ENCODE results near the gene MUC12.

DNA sequence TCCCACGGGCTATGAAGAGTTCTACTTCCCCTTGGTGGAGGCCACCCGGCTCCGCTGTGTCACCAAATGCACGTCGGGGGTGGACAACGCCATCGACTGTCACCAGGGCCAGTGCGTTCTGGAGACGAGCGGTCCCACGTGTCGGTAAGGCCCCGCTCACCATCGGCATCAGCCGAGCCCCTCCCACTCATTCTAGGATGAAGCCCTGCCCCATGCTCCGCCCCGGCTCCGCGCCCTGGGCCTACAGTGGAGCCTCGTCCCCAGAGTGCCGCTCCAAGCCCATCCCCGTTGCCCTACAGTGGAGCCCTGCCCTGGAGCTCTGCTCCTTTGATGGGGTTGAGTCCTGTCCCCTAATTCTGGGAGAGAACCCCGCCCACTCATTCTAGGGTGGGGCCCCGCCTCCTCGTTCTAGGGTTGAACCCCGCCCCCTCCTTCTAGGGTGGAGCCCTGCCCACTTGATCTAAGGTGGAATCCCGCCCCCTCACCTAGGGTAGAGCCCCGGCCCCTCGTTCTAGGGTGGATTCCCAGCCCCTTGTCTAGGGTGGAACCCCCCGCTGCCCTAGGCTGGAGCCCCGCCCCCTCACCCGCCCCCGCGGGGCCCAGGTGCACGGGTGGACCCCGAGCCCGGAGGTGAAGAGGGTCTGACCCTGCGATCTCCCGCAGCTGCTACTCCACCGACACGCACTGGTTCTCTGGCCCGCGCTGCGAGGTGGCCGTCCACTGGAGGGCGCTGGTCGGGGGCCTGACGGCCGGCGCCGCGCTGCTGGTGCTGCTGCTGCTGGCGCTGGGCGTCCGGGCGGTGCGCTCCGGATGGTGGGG lies 3.4 kb upstream of the MUC12 start:
- TF ChIP-seq, protein P1, sequence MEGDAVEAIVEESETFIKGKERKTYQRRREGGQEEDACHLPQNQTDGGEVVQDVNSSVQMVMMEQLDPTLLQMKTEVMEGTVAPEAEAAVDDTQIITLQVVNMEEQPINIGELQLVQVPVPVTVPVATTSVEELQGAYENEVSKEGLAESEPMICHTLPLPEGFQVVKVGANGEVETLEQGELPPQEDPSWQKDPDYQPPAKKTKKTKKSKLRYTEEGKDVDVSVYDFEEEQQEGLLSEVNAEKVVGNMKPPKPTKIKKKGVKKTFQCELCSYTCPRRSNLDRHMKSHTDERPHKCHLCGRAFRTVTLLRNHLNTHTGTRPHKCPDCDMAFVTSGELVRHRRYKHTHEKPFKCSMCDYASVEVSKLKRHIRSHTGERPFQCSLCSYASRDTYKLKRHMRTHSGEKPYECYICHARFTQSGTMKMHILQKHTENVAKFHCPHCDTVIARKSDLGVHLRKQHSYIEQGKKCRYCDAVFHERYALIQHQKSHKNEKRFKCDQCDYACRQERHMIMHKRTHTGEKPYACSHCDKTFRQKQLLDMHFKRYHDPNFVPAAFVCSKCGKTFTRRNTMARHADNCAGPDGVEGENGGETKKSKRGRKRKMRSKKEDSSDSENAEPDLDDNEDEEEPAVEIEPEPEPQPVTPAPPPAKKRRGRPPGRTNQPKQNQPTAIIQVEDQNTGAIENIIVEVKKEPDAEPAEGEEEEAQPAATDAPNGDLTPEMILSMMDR (IDR thresholded peaks at IDR 0.05): peak; percentile 99
- no peak for TF ChIP-seq SIN3A (IDR thresholded peaks at IDR 0.05; ENCODE audit: borderline replicate concordance, insufficient read depth, low read depth, low read length)
- TF ChIP-seq TCF7L2 (IDR thresholded peaks at IDR 0.05; ENCODE audit: low read depth, low read length): no peak
- TF ChIP-seq, protein P2, sequence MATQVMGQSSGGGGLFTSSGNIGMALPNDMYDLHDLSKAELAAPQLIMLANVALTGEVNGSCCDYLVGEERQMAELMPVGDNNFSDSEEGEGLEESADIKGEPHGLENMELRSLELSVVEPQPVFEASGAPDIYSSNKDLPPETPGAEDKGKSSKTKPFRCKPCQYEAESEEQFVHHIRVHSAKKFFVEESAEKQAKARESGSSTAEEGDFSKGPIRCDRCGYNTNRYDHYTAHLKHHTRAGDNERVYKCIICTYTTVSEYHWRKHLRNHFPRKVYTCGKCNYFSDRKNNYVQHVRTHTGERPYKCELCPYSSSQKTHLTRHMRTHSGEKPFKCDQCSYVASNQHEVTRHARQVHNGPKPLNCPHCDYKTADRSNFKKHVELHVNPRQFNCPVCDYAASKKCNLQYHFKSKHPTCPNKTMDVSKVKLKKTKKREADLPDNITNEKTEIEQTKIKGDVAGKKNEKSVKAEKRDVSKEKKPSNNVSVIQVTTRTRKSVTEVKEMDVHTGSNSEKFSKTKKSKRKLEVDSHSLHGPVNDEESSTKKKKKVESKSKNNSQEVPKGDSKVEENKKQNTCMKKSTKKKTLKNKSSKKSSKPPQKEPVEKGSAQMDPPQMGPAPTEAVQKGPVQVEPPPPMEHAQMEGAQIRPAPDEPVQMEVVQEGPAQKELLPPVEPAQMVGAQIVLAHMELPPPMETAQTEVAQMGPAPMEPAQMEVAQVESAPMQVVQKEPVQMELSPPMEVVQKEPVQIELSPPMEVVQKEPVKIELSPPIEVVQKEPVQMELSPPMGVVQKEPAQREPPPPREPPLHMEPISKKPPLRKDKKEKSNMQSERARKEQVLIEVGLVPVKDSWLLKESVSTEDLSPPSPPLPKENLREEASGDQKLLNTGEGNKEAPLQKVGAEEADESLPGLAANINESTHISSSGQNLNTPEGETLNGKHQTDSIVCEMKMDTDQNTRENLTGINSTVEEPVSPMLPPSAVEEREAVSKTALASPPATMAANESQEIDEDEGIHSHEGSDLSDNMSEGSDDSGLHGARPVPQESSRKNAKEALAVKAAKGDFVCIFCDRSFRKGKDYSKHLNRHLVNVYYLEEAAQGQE (IDR thresholded peaks at IDR 0.05; ENCODE audit: insufficient read depth in 1 of 2, low read depth in 2 of 2, low read length in 1 of 2): peak in 1 of 2 experiments; percentile 45; a peak in 1 of 4 replicates
